CD4-positive, alpha-beta memory T cell (primary cell): ENCODE measurements around the gene AQP5. TPM values are rescaled to one million over a fixed set of nuclear protein-coding genes. Genes with fewer than 3 reads are reported as not detected.

Source experiments
- CTCF ChIA-PET: fragments of 350-600 bp; sonication (Branson Sonifier 250); formaldehyde crosslinking; loops from one replicate; lab custom pipeline; 2021; ENCODE audit warnings: inconsistent platforms; ENCODE audit not compliant: partially characterized antibody; lab: Charles Lee
- POLR2A ChIA-PET: fragments of 350-600 bp; sonication (Branson Sonifier 250); formaldehyde crosslinking; loops from one replicate; lab custom pipeline; 2021; ENCODE audit not compliant: partially characterized antibody; lab: Charles Lee
- DNase-seq, 5 donors: peaks; one replicate each; pipeline versions ENCODE4 v3.0.0 to v3.0.0-alpha.2; 2020 to 2022; ENCODE audit warnings: mixed read lengths in 1 of 5
- H3K27ac ChIP-seq: one replicate; pipeline ENCODE4 v1.7.0; 2013; ENCODE audit warnings: low read depth, low read length
- H3K27me3 ChIP-seq: 2 replicates; pipeline ENCODE4 v1.7.0; 2013; ENCODE audit warnings: mild to moderate bottlenecking, low read length, moderate library complexity; ENCODE audit not compliant: insufficient read depth
- H3K36me3 ChIP-seq: 2 replicates; pipeline ENCODE4 v1.7.0; 2013; ENCODE audit warnings: mild to moderate bottlenecking, low read length, moderate library complexity; ENCODE audit not compliant: insufficient read depth
- H3K4me1 ChIP-seq: 2 replicates; pipeline ENCODE4 v1.7.0; 2013; ENCODE audit warnings: mild to moderate bottlenecking, low read length, moderate library complexity; ENCODE audit not compliant: insufficient read depth
- H3K4me3 ChIP-seq, 2 donors: one replicate each; pipeline ENCODE4 v1.7.0; 2013; ENCODE audit warnings: low read length in 2 of 2, mild to moderate bottlenecking in 1 of 2
- H3K9me3 ChIP-seq, 2 donors: one replicate each; pipeline ENCODE4 v1.7.0; 2013; ENCODE audit warnings: low read length in 2 of 2, control low read depth in 1 of 2; ENCODE audit not compliant: control insufficient read depth in 1 of 2
- H3K27ac Mint-ChIP-seq, 7 donors: one replicate each; pipeline ENCODE4 v1.8.0; 2020 to 2021; ENCODE audit warnings: mixed read lengths in 7 of 7, mild to moderate bottlenecking in 6 of 7, inconsistent platforms in 3 of 7, moderate library complexity in 3 of 7
- H3K27me3 Mint-ChIP-seq, 2 donors: one replicate each; pipeline ENCODE4 v1.8.0; 2020 to 2021; ENCODE audit warnings: mixed read lengths in 2 of 2
- H3K36me3 Mint-ChIP-seq, 2 donors: one replicate each; pipeline ENCODE4 v1.8.0; 2020 to 2021; ENCODE audit warnings: mixed read lengths in 2 of 2, inconsistent platforms in 1 of 2, mild to moderate bottlenecking in 1 of 2
- H3K4me1 Mint-ChIP-seq, 4 donors: one replicate each; pipeline ENCODE4 v1.8.0; 2020 to 2021; ENCODE audit warnings: mixed read lengths in 4 of 4, mild to moderate bottlenecking in 1 of 4
- H3K4me3 Mint-ChIP-seq, 8 donors: one replicate each; pipeline ENCODE4 v1.8.0; 2020 to 2021; ENCODE audit warnings: mixed read lengths in 8 of 8, mild to moderate bottlenecking in 7 of 8, moderate library complexity in 6 of 8, inconsistent platforms in 3 of 8
- H3K9me3 Mint-ChIP-seq, 8 donors: one replicate each; pipeline ENCODE4 v1.8.0; 2020 to 2021; ENCODE audit warnings: mixed read lengths in 8 of 8, mild to moderate bottlenecking in 5 of 8, inconsistent platforms in 3 of 8, moderate library complexity in 1 of 8
- intact Hi-C: fragments of 100-400 bp; cut with micrococcal nuclease; formaldehyde crosslinking; loops from one replicate; pipeline ENCODE4 v1.15.1; 2023
- polyA plus RNA-seq, 2 donors: library from polyadenylated mRNA; unstranded; fragments of 300-500 nt; fragmentation: Illumina TruSeq; gene quantifications; one replicate each; pipeline ENCODE4 v1.2.3, GENCODE V29; 2021
- total RNA-seq, 2 experiments: library from RNA; stranded (reverse); gene quantifications; one replicate each; pipeline ENCODE4 v1.2.3, GENCODE V29; 2021

The AQP5 gene
- total and polyA plus RNA-seq, 4 experiments from 2014 or later, result not detected

DNA sequence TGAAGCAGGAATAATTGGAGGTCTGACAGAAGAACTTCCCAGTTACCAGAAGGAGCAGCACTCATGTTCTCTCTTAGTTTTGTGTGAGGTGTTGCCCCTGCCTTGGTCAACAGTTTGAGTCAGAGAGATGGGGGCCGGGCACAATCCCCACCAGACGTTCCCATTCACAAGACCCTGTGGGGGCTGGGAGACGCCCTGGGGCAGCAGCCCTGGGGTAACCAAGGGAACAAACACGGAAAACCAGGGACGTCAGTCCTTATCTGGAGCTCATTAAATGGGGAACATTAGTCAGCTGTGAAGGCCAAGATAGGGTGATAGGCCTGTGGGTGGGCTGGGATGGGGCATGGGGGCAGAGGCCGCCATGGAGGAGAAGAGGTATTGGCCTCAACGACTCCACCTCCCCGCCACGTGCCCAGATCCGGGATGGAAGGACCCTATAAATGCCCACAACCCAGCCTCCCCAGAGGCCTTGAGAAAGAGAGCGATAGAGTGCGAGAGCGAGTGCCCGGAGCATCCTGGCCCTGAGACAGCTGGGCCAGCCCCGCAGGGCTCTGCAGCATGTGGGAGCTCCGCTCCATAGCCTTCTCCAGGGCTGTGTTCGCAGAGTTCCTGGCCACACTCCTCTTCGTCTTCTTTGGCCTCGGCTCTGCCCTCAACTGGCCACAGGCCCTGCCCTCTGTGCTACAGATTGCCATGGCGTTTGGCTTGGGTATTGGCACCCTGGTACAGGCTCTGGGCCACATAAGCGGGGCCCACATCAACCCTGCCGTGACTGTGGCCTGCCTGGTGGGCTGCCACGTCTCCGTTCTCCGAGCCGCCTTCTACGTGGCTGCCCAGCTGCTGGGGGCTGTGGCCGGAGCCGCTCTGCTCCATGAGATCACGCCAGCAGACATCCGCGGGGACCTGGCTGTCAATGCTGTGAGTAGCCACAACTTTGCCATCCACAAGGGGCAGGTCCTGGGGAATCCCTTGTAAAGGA lies 11.1 kb upstream of the AQP5 start, which contains the start of gene AQP2:
Gene AQP2 (plus strand): TSS at position 465 of the 979 bp plus-strand sequence. CDS start 94 bp downstream, at position 559.
- peaks cover 2 to 9% (median 7%) of the 10 kb centered on the region in 4 donors for H3K4me1 Mint-ChIP-seq
- Histone ChIP-seq H3K9me3 (no peaks in the 10 kb centered on the region), H3K4me3 (no peak within 1 kb of the TSS), H3K36me3 (no peaks in the 10 kb centered on the region), H3K27me3 (peaks cover 5% of the 10 kb centered on the region), H3K4me1 (peaks cover 5% of the 10 kb centered on the region), H3K27ac (no peak within 1 kb of the TSS)
- no peaks in the 10 kb centered on the region for H3K9me3 Mint-ChIP-seq
- POLR2A ChIA-PET, result no interaction called here
- no peak within 1 kb of the TSS for H3K27ac Mint-ChIP-seq
- no peak for DNase-seq
- H3K27me3 Mint-ChIP-seq, result peaks cover 14 to 22% of the 10 kb centered on the region in 2 donors
- intact Hi-C loops, result no loop called here
- H3K4me3 Mint-ChIP-seq, result no peak within 1 kb of the TSS
- CTCF ChIA-PET, result interaction anchor here (0.6 to 1.4 kb wide), 4 partner anchors 11 to 209 kb away, joined by 3 to 7 read pairs (median 4); partner anchors contain the start of gene TMBIM6
- H3K36me3 Mint-ChIP-seq, result no peaks in the 10 kb centered on the region

DNA sequence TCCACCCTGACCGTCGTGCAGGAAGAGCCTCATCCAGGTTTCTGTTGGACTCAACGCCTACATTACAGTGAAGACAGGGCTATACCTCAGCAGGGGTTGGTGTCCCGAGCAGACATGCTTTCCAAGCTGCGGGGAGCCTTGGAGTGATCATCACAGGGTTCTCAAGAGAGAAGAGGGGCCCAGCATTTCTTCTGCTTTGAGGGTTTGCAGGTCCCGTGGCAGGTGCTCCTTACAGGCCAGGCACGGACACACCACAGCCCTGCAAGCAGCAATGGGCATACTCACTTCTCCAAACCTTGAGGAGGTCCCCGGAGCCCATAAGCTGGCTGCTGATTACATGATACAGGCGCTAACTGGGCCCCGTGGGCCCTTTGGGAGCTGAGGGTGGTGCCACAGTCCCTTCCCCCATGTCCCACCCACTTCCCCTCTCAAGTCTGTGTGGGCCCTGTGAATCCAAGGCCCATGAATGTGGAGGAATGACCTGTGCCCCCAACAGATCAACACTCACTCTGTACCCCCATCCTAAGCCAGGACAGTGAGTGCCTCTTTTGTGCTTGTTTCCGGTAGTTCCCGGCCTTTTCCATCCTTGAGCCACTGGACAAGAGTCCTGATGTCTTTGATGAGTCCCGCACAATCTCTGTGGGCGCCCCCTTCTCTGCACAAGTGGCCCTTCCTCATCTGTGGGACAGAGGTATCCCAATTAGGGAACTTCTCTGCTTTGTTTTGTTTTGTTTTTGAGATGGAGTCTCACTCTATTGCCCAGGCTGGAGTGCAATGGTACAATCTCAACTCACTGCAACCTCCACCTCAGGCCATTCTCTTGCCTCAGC lies 10.0 kb upstream of the AQP5 start:
- Histone ChIP-seq H3K9me3 (no peaks in the 10 kb centered on the region), H3K36me3 (no peaks in the 10 kb centered on the region), H3K4me3 (no peak overlapping the region), H3K27ac (no peak overlapping the region), H3K27me3 (peaks cover 5% of the 10 kb centered on the region), H3K4me1 (no peaks in the 10 kb centered on the region)
- Mint-ChIP-seq H3K36me3 (no peaks in the 10 kb centered on the region), H3K4me1 (peaks cover 0 to 2% (median 0%) of the 10 kb centered on the region in 4 donors), H3K27me3 (peaks cover 19 to 25% of the 10 kb centered on the region in 2 donors), H3K4me3 (no peak overlapping the region), H3K27ac (peak overlapping the region in 1 of 7 donors; percentile 31), H3K9me3 (no peaks in the 10 kb centered on the region)
- DNase-seq, result no peak
- ChIA-PET CTCF (interaction anchor here (0.7 kb wide), 1 partner anchor 123 kb away, joined by 3 read pairs; no protein-coding TSS in a partner anchor), POLR2A (no interaction called here)
- intact Hi-C loops, result no loop called here

DNA sequence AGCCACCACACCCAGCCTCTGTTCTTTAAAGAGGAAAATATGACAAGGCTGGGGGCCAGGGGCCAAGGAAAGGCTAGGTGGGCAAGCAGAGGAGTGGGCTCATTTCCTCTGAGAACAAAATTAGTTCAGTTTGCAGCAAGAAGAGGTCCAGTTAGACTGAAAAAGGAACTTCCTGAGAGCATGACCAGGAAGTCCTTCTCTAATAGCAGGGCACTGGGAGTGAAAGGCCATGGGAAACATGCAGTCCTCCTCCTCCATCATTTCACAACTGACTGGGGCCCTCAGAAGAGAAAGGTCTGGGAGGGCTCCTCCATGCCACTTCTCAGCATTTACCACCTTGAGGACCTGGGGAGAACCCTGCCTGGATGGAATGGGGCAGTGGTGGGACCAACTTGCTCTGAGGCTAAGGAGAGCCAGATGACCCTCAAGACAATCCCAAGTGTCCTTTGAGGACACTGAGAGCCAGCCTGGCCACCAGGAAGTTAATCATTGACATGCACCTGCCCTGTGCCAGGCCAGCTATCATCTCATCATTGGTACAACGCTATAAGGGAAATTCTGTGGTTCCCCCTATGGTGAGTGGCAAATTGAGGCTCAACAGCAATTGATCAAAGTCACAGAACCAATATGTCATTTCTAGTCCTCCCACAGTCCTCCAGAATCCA lies 9.1 kb upstream of the AQP5 start:
- no peak overlapping the region for H3K4me3 ChIP-seq
- DNase-seq, result no peak
- no peak overlapping the region for H3K27ac Mint-ChIP-seq
- no peaks in the 10 kb centered on the region for H3K36me3 Mint-ChIP-seq
- POLR2A ChIA-PET, result no interaction called here
- H3K27ac ChIP-seq, result no peak overlapping the region
- CTCF ChIA-PET, result interaction anchor here (1.3 kb wide), 1 partner anchor 7 kb away, joined by 3 read pairs; no protein-coding TSS in a partner anchor
- no peaks in the 10 kb centered on the region for H3K9me3 Mint-ChIP-seq
- no peaks in the 10 kb centered on the region for H3K9me3 ChIP-seq
- H3K27me3 ChIP-seq, result peaks cover 5% of the 10 kb centered on the region
- intact Hi-C loops, result no loop called here
- no peaks in the 10 kb centered on the region for H3K4me1 ChIP-seq
- H3K36me3 ChIP-seq, result no peaks in the 10 kb centered on the region
- H3K4me1 Mint-ChIP-seq, result peaks cover 0 to 2% (median 0%) of the 10 kb centered on the region in 4 donors
- peaks cover 24 to 31% of the 10 kb centered on the region in 2 donors for H3K27me3 Mint-ChIP-seq
- H3K4me3 Mint-ChIP-seq, result no peak overlapping the region

DNA sequence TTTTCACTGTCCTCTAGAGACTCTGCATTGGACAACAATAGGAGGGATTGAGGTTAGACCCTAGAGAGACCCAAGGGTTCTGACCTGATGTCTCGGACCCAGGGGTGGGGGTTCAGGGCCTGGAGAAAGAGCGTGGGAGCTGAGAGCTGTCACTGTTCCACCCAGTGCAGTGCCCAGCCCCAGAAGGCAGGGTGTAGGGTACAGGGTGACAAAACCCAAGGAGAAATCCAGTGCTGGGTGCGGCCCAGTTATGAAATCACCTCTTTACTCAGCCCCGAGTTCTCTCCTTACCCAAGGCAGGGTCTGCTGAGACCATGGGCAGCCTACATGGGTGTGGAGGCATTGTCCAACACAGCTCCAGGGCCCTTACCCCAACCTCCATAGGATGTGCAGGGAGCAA lies 8.5 kb upstream of the AQP5 start:
- Histone ChIP-seq H3K4me1 (no peaks in the 10 kb centered on the region), H3K4me3 (no peak overlapping the region), H3K27me3 (peaks cover 5% of the 10 kb centered on the region), H3K36me3 (no peaks in the 10 kb centered on the region), H3K27ac (no peak overlapping the region), H3K9me3 (no peaks in the 10 kb centered on the region)
- Mint-ChIP-seq H3K4me3 (no peak overlapping the region), H3K27ac (no peak overlapping the region), H3K9me3 (no peaks in the 10 kb centered on the region), H3K4me1 (peaks cover 0 to 2% (median 0%) of the 10 kb centered on the region in 4 donors), H3K36me3 (no peaks in the 10 kb centered on the region), H3K27me3 (peaks cover 28 to 38% of the 10 kb centered on the region in 2 donors)
- ChIA-PET POLR2A (no interaction called here), CTCF (interaction anchor here (1.3 kb wide), 1 partner anchor 8 kb away, joined by 3 read pairs; no protein-coding TSS in a partner anchor)
- intact Hi-C loops, result no loop called here
- DNase-seq, result no peak

DNA sequence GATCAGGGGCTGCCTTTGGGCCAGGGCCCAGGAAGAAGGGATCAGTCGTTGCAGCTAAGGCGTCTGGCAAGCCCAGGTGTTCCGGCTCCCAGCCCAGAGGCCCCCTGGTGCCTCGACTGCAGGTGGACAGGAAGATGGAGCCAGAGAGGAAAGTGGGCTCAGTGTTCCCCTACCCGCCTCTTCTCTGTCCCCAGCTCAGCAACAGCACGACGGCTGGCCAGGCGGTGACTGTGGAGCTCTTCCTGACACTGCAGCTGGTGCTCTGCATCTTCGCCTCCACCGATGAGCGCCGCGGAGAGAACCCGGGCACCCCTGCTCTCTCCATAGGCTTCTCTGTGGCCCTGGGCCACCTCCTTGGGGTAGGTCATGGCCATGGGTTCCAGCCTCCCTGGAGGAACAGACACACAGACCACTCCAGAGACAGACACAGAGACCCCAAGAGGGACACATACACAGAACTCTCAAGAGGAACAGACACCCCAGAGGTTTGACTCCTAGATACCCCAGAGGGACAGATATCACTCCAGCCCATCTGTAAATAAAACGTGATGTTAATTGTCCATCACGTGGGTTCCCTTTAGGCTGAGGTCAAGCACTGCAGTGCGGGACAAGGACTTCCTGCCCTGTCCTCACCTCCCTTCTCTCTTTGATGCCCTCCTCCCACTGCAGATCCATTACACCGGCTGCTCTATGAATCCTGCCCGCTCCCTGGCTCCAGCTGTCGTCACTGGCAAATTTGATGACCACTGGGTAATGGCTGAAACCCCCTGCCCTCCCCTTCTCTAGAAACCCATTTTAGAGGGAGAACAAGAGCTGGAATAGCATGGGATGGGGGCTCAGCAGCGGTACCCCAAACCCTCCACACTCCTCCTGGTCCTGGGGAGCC lies 7.5 kb upstream of the AQP5 start:
- Histone ChIP-seq H3K27ac (no peak overlapping the region), H3K36me3 (no peaks in the 10 kb centered on the region), H3K9me3 (no peaks in the 10 kb centered on the region), H3K4me1 (no peaks in the 10 kb centered on the region), H3K4me3 (no peak overlapping the region), H3K27me3 (peaks cover 9% of the 10 kb centered on the region)
- Mint-ChIP-seq H3K4me3 (no peak overlapping the region), H3K27ac (no peak overlapping the region), H3K9me3 (no peaks in the 10 kb centered on the region), H3K4me1 (peaks cover 0 to 2% (median 0%) of the 10 kb centered on the region in 4 donors), H3K36me3 (no peaks in the 10 kb centered on the region), H3K27me3 (peaks cover 38 to 48% of the 10 kb centered on the region in 2 donors)
- CTCF ChIA-PET, result interaction anchor here (1.3 to 2.7 kb wide), 3 partner anchors 9 to 13 kb away, joined by 3 to 9 read pairs (median 4); no protein-coding TSS in a partner anchor
- POLR2A ChIA-PET, result no interaction called here
- no peak for DNase-seq
- intact Hi-C loops, result no loop called here
